SK-N-SH treated with all-trans-retinoic acid at 6 μM for 48 hours (cell line): ENCODE data around the gene HDAC5.

Experiments
- ARNTL ChIP-seq: fragments of 450-650 bp; formaldehyde crosslinking; IDR thresholded peaks from 2 replicates; pipeline ENCODE4 v1.5.0; 2020; ENCODE audit warnings: low read depth, mild to moderate bottlenecking, moderate library complexity, borderline replicate concordance
- BACH2 ChIP-seq: fragments of 250-450 bp; sonication (Bioruptor Pico); IDR thresholded peaks from 2 replicates; pipeline ENCODE4 v1.9.0; 2021; ENCODE audit warnings: mild to moderate bottlenecking, borderline replicate concordance
- CSRNP3 ChIP-seq: fragments of 250-450 bp; sonication (Bioruptor Pico); IDR thresholded peaks from 2 replicates; pipeline ENCODE4 v1.5.1; 2021; ENCODE audit warnings: mild to moderate bottlenecking, moderate library complexity
- ESRRG ChIP-seq: fragments of 250-450 bp; sonication (Bioruptor Pico); IDR thresholded peaks from 2 replicates; pipeline ENCODE4 v1.6.1; 2021; ENCODE audit warnings: mild to moderate bottlenecking
- GLIS3 ChIP-seq: fragments of 250-450 bp; sonication (Bioruptor Pico); IDR thresholded peaks from 2 replicates; pipeline ENCODE4 v1.5.0; 2020; ENCODE audit warnings: mild to moderate bottlenecking, moderate library complexity
- PATZ1 ChIP-seq: fragments of 250-450 bp; sonication (Bioruptor Pico); IDR thresholded peaks from 2 replicates; pipeline ENCODE4 v1.8.0; 2020; ENCODE audit warnings: mild to moderate bottlenecking, moderate library complexity, borderline replicate concordance
- POU6F1 ChIP-seq: fragments of 250-450 bp; sonication (Bioruptor Pico); IDR thresholded peaks from 2 replicates; pipeline ENCODE4 v1.8.0; 2021; ENCODE audit warnings: low read depth, mild to moderate bottlenecking, moderate library complexity, borderline replicate concordance
- PPARA ChIP-seq: fragments of 250-450 bp; sonication (Bioruptor Pico); IDR thresholded peaks from 2 replicates; pipeline ENCODE4 v1.5.0; 2020; ENCODE audit warnings: mild to moderate bottlenecking, borderline replicate concordance
- RARB ChIP-seq: fragments of 250-450 bp; sonication (Bioruptor Pico); IDR thresholded peaks from 2 replicates; pipeline ENCODE4 v1.8.0; 2021; ENCODE audit warnings: mild to moderate bottlenecking, moderate library complexity
- SNAI2 ChIP-seq: fragments of 250-450 bp; sonication (Bioruptor Pico); IDR thresholded peaks from 2 replicates; pipeline ENCODE4 v1.5.0; 2020; ENCODE audit warnings: mild to moderate bottlenecking, moderate library complexity
- TSHZ2 ChIP-seq: fragments of 250-450 bp; sonication (Bioruptor Pico); IDR thresholded peaks from 2 replicates; pipeline ENCODE4 v1.5.0; 2020; ENCODE audit warnings: mild to moderate bottlenecking, moderate library complexity
- ZC3H10 ChIP-seq: fragments of 250-450 bp; sonication (Bioruptor Pico); IDR thresholded peaks from 2 replicates; pipeline ENCODE4 v1.5.1; 2021; ENCODE audit warnings: mild to moderate bottlenecking, moderate library complexity
- ZFP3 ChIP-seq: fragments of 250-450 bp; sonication (Bioruptor Pico); IDR thresholded peaks from 2 replicates; pipeline ENCODE4 v1.5.0; 2020; ENCODE audit warnings: mild to moderate bottlenecking, moderate library complexity
- ZFP30 ChIP-seq: fragments of 450-650 bp; formaldehyde crosslinking; IDR thresholded peaks from 2 replicates; pipeline ENCODE4 v1.5.0; 2022; ENCODE audit warnings: mild to moderate bottlenecking, moderate library complexity

- TF ChIP-seq PATZ1 (CRISPR knock-in tag): no peak
- TF ChIP-seq PPARA (CRISPR knock-in tag): no peak
- TF ChIP-seq ZC3H10 (CRISPR knock-in tag): no peak
- TF ChIP-seq ARNTL (CRISPR knock-in tag): no peak
- no peak for TF ChIP-seq POU6F1
- TF ChIP-seq TSHZ2 (CRISPR knock-in tag): no peak
- no peak for TF ChIP-seq ZFP3
- no peak for TF ChIP-seq SNAI2
- no peak for TF ChIP-seq BACH2 (CRISPR knock-in tag)
- no peak for TF ChIP-seq CSRNP3
- TF ChIP-seq ZFP30 (CRISPR knock-in tag): no peak
- TF ChIP-seq GLIS3: no peak
- TF ChIP-seq ESRRG: no peak
- TF ChIP-seq RARB (CRISPR knock-in tag): no peak
Measured at GRCh38 chr17:44097110-44097958, 26.1 kb downstream of the HDAC5 start.
